GM19463 (cell line): ENCODE results near the gene DQX1.
"Not testable (repeated sequence)": the region's sequence is repeated elsewhere in the genome, so short reads cannot be mapped to it uniquely, and the experiment has no call there.

Source experiments
- ATAC-seq: cut with Tn5 transposase; IDR thresholded peaks from one replicate; pipeline ENCODE4 v1.9.1; 2021; ENCODE audit warnings: mild to moderate bottlenecking, moderate library complexity; ENCODE audit not compliant: unreplicated experiment

Gene DQX1

DNA sequence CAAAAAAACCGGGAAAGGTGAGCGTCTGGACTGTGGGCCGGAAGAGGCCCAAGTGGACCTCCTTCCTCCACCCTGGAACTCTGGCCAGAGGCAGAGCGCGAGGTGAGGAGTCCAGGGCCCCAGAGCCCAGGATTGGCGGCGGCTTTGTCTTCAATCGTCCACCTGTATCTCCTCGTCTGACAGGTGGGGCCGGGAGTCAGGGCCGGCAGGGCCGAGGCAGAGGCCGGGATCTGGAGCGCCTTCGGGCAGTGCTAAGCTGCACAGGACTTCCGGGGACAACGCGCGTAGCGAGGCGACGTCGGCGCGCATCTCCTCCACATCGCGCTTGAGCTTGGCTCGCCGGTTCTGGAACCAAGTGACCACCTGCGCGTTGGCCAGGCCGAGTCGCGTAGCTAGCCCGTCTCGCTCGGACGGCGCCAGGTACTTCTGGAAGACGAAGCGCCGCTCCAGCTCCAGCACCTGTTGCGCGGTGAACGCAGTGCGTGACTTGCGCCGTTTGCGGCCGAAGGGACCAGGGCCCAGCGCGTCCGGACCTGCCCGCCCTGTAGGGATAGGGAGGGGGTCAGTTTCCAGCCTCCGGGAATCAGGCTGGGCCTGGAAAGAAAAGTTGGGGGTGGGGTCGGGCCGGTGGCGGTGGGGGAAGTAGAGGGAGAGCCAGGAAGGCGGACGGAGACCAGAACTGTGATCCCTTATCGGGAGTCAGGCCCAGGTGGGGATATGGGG, 28.1 kb downstream of the DQX1 start:
- no peak for ATAC-seq

DNA sequence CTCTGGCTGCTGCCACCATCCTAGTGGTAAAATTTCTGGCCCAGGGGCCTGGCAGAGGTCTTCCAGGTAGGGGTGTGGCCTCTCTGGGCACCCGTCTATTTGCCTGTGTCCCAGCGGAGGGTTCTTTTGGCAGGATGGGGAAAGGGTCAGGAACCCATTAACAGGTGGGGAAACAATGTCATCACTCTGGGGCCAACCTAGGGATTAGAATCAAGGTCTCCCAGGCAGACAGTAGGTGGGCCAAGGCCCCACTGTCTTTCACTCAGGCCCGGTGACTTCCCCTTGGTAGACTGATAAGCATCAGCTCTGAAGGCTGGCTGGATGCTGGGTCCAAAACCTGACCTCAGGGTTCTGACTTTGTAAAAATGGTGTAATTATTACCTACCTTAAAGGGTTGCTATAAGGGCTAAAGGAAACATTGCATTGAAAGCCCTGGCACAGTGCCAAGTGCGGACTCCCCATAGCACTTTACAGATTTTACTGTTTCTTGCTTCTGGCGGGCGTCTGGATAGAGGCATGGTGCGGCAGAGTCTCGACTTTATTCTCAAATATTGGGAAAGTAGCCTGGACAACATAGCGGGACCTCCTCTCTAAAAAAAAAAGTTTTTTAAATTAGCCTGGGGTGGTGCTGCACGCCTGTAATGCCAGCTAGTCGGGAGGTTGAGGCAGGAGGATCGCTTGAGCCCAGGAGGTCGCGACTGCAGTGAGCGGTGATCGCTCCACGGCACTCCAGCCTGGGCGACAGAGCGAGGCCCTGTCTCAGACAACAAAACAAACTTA, 28.8 kb downstream of the DQX1 start:
- no peak for ATAC-seq

DNA sequence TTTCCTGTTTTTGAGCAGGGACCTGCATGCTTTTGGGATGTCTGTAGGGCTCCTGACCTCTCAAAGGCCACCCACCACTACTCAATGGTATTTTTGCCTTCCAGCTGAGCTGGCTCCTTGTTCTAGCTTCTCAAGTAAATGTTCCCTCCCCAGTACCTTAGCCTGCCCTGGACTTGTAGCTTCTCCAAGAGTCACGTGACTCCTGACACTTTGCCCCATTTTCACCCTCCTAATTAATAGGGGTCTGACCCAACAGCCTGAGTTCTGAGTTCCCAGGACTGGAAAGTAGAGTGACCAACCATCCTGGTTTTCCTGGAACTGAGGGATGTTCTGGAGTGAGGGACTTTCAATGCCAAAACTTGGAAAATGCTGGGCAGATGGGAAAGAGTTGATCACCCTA, 30.6 kb downstream of the DQX1 start:
- ATAC-seq = no peak

DNA sequence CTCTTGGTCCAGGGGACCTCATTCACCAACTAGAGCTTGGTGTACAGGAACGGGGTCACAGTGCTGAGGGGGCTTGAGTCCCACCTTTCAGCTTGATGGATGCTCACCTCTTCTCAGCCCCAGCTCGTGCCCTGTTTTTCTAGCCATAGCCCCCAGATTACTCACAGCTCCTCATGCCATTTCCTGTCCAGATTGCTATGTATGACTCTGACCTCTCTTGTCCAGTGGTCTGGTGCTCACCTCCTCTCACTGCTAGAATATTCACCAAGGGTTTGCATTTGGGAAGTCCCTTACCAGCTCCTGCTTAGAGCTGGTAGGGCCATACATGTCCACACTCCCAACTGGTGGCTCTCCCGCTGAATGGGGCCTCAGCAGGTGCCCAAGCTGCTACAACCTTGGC, 32.5 kb downstream of the DQX1 start:
- no peak for ATAC-seq

DNA sequence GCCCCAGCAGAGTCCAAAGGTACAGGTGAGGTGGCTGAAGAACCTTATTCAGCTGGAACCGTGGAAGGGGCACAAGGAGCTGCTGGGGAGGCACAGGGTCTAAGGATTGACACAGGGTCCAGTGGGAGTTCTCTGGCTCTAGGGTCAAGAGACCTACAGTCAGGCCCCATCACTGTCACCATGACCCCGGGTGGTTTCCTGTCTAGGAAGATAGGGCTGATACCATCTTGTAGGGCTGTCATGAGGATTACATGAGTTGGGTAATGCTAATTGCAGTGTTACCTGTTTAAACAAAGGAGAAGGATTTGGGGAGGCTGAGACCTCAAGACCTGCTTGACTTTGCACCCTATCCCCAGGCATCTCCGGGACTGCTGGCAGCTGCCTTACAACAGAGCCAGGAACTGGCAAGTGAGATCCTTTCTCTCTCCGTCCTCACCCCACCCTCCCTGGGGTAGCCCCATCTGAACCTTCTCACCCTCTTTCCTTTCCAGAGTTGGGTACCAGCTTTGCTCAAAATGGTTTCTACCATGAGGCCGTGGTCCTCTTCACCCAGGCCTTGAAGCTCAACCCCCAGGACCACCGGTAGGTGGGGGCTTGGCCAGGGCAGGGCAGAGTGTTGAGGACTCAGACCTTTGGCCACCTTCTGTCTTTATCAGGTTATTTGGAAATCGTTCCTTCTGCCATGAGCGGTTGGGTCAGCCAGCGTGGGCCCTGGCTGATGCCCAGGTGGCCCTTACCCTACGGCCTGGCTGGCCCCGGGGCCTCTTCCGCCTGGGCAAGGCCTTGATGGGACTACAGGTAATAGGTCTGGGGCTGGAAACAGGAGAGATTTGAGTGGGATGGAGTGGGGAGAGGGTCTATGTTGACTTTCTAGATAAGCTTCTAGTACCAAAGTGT, 34.1 kb downstream of the DQX1 start:
- no peak for ATAC-seq

DNA sequence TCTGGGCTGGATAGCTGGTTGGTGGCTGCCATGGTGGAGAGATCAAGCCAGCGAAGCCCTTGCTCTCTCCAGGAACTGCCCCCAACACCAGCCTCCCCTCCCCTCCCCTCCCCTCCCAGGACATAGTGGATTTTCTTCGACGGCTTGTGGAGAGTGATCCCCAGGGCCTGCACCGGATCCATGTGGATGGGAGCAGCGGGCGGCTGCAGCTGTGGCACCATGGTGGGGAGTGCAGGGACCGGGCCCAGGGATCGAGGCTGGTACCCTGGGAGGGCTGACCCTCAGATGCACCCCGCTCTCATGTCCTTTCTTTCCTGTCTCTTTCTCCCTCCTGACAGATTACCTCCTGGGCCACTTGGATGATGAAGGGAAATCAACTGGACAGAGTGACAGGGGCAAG, 36.1 kb downstream of the DQX1 start:
- no peak for ATAC-seq

DNA sequence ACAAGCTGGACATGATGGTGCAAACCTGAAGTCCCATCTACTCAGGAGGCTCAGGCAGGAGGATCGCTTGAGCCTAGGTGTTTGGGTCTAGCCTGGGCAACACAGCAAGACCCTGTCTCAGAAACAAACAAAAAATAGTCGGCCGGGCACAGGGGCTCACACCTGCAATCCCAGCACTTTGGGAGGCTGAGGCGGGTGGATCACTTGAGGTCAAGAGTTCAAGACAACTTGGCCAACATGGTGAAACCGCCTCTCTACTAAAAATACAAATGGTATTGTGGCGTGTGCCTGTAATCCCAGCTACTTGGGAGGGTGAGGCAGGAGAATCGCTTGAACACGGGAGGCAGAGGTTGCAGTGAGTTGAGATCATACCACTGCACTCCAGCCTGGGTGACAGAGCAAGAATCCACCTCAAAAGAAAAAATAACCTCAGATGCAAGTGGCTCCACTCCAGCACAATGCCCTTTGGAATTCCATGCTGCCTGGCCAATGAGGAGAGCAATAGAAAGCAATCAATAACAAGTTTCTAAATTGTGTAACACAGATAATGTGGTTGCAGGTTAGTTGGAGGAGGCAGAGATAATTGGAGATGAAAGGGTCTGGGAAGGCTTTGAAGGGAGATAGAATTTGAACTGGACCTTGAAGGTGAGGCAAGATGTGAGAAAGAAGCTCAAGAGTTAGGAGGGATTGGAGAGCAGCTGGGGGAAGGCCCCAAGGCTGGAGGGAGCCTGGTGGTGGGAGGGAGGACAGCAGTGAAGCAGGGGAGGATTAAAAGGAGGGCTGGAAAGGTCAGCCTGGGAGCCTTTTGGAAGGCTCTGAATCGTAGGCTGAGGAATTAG, 37.2 kb downstream of the DQX1 start:
- no peak for ATAC-seq

DNA sequence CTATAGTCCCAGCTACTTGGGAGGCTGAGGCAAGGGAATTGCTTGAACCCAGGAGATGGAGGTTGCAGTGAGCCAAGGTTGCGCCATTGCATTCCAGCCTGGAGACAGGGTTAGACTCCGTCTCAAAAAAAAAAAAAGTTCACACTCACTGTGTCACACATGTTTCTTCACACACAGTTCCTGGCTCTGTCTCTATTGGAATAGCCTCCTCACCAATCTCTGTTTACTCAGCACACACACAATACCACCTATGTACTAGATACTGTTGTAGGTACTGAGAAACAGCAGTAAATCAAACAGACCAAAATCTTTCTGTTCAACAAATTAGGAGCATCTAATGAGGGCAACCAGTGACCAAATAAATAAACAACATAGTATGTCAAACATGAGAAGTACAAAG, 39.9 kb downstream of the DQX1 start:
- ATAC-seq = no peak

DNA sequence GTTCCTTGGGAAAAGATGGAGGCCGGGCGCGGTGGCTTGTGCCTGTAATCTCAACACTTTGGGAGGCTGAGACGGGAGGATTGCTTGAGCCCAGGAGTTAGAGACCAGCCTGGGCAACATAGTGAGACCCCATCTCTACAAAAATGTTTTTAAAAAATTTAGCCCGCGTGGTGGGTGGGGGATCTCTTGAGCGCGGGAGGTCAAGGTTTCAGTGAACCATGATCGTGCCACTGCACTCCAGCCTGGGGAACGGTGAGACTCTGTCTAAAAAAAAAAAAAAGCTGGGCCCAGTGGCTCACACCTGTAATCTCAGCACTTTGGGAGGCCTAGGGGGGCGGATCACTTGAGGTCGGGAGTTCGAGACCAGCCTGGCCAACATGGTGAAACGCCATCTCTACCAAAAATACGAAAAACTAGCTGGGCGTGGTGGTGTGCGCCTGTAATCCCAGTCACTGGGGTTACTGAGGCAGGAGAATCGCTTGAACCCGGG, 42.3 kb downstream of the DQX1 start:
- not testable (repeated sequence) for ATAC-seq

DNA sequence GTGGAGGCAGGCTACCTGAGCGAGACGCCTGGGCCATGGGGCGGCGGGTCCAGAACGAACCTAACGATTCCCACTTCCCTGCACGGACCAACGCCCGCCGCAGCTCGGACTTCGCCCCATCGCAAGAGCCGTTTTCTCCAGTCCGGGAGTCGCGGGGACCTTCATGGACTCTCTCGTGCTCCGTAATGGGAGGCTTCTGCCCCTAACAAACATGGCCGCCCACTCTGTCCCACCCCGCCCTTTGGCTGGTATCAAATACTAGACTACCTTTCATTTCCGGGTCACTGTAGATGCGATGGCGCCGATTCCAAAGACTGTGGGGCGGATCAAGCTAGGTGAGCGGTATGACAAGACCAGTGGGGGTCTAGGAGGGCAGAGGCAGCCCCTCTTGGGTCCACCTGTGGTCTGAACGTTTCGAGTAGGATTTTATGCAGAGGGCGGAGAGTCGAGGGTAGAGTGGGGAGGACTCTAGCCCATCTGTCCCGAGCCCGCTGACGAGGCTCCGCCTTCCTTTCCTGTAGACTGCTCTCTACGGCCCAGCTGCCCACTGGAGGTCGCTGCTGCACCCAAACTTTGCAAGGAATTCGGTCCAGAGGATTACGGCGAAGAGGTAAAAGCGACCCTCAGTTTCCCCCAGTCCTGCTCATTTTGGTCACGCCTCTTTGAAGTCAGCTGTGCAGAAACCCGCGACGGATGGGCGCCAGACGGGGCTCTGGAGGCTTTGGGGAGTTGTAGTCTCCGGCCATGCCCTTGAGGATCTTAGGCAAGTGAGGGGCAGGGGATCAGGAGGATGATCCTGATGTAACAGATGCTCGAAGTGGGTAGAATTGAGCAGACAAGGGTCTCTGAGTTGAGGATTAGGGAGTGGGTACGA, 43.0 kb downstream of the DQX1 start, which contains the start of the genes CCDC142 and TTC31:
TSS of gene CCDC142 (minus strand) at position 198 of the 874 bp plus-strand sequence. CDS start at position 37, 161 bp downstream.
TSS of gene TTC31 (plus strand) at position 281 of the 874 bp plus-strand sequence. CDS start at position 296, 15 bp downstream.
- ATAC-seq = peak; percentile 85

DNA sequence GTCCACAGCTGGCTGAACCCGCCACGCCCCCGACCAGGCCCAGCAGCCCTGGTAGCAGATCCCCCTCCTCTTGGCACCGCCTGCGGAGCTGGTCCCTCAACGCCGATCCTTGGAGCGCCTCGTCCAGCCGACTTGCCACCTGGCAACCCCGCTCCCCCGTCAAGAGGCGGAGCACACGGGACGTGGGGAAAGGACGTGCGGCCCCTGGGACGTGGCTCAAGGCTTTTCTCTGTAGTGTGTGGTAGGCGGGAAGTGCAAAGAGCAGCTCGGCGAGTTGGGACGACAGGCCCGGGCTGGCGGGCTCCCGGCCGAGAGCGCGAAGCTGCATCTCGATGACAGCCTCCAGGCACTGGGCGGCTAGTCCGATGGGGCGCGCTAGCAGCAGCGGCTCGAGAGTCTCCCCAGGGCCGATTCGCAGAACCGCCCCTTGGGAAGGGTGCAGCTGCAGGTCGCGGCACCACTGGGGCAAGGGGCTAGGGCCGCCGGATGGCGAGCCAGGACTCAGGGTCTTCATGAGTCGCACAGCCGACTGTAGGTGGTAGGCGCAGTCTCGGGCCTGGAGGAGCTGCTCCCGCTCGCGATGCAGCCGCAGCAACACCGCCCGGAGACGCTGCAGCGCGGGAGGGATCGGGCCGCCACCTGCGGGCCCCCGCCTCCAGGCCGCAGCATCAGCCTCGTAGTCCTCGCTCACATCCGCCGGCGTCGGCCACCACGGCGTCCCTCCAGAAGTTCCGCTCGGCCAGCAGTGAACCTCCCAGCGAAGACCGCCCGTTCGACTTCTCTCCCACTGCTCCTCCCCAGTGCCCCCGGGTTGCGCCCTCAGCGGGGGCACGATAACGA, 43.9 kb downstream of the DQX1 start:
- ATAC-seq = peak; percentile 36

DNA sequence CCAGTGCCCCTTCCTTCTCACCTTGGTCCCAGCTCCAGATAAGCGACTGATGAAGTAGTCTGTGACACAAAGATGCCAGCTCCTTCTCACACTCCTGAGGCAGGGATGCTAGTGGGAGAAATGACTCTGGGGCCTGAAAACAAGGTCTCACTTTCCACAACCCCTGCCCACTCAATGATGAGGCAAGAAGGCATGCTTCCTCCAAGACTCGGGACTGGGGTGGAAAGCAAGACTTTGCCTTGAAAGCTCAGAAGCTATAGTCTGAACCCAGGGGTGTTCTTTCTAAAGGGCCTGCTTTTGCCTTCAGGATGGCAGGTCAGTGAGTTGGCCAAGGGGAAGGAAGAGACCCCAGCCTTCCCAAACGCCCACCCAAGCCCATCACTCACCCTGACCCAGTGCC, 44.6 kb downstream of the DQX1 start:
- no peak for ATAC-seq

DNA sequence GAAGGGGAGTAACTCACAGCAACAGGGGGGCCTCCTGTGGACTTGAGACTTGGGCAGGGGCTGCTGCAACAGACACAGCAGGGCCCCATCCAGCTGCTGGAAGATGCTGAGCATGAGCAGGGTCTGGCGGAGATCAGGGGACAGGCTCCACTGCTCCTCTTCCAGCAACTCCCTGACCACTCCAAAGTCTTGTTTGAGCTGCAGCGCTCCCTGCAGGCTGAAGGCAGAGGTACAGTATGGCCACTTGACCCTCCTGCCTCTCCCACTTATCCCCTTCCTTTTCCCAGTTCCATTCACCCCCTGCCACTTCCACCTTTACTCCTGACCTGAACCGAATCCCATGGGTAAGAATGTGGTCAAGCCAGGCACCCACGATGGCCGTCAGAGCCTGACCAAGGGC, 51.1 kb downstream of the DQX1 start:
- ATAC-seq = no peak

DNA sequence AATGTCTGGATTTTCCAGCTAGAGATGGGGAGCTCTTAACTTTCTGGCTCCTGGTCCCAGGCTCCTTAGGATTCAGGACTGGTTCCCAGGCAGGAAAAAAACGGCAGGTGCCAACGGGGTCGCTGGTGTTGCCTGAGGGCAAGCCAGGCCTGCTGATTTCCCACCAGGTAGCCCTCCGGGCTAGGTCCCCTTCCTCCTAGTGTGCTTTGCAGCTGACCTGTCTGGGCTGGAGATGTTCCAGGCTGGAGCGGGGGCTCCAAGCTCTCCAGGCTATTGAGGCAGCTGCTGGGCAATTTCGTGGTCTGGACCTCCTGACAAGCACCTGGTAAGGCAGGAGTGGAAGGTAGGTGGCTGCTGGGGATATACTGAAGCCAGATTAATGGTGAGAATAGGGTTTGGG, 51.5 kb downstream of the DQX1 start:
- ATAC-seq = no peak

DNA sequence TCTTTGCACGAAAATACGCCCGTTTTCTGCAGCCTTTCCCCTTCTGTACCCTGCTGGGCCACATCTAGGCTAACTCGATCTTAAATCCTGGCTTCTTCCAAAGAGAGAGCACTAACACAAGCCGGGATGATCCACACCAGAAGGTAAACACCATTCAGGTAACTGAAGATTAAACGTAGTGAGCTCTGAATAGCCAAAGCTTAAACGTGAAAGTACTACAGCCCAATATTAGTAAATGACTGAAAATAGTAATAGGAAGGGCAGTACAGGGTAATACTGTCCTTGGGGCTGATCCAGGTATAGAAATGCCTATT, 53.1 kb downstream of the DQX1 start:
- no peak for ATAC-seq

DNA sequence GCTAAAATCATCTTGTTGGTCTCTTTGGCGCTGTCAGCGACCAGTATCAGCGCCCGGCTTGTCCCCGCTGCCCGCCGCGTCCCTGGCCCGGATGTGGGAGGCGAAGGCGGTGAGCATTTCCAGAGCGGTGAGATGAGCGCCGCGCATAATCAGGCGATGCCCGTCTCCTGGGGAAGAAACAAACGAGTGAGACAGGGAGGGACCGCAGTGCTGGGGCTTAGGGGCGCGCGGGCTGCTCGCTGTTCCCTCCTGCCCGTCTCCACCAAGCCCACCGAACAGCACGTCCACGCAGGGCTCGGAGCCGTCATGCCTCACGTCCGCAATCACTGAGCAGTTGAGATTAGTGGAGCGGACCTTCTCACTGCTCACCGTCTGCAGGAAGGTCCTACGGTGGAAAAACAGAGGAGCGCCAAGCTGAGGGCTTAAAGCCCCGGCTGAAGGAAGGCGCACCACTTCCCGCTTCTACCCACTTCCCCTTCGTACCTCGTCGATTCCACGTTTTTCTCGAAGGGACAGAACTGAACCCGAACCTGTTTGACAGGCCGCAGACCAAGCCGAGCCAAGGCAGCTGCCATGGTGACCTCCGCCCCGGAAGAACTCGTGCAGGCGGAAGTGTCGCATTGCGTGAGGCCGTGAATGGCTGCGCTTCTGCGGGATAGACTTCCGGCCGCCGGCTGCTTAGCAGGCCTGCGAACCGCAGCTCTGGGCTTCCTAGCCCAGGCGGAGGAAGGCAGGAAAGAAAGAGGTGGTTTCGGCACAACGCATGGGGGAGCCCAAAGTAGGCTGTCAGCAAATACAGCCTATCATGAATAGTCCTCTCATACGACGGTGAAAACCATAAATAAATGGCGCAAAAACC, 53.7 kb downstream of the DQX1 start, which contains the start of gene MRPL53:
TSS of gene MRPL53 (minus strand) at position 595 of the 859 bp plus-strand sequence. CDS start at position 575, 20 bp downstream.
- peak; percentile 82 for ATAC-seq

DNA sequence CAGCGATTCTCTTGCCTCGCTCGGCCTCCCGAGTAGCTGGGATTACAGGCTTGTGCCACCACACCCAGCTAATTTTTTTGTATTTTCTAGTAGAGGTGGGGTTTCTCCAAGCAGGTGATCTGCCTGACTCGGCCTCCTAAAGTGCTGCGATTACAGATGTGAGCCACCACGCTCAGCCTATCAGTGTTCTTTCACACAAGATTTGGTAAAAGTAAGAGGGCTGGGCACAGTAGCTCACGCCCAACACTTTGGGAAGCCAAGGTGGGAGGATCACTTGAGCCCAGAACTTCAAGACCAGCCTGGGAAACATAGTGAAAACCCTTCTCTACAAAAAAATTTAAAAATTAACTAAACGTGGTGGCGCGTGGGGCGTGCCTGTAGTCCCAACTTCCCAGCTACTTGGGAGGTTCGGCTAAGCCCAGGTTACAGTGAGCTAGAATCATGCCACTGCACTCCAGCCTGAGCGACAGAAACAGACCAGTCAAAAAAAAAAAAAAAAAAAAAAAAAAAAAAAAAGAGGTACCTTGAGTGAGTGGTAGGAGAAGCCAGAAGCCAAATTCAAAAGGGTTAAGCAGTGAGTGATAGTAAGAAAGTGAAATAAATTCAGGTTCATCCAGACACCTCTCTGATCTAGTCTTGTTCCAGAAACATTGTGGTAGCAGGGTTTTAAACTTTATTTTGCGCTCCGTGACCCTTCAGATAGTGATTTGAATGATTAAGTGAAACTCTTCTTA, 54.5 kb downstream of the DQX1 start:
- ATAC-seq = no peak
